SU-DHL-6 (cell line): ENCODE results near the gene FARSB.

Experiments
- CTCF ChIP-seq: fragments of 200-600 bp; sonication (generic); IDR thresholded peaks from one replicate; pipeline ENCODE4 v1.5.1; 2017; ENCODE audit warnings: antibody characterized with exemption, mild to moderate bottlenecking, low read length, moderate library complexity; ENCODE audit not compliant: insufficient read depth, poor library complexity, severe bottlenecking
- EZH2phosphoT487 ChIP-seq: fragments of 200-600 bp; sonication (generic), shearing (Covaris generic); conservative IDR thresholded peaks from 2 replicates; pipeline ENCODE4 v1.6.1; 2018; ENCODE audit warnings: mild to moderate bottlenecking, antibody characterized with exemption, low read length, moderate library complexity, mixed read lengths

- TF ChIP-seq EZH2phosphoT487, result no peak
- TF ChIP-seq CTCF, result no peak
Measured at GRCh38 chr2:222677981-222678380, 22.1 kb upstream of the FARSB start.
